C4-2B (cell line): Measurements from ENCODE around the gene PREPL.
"Not testable (repeated sequence)": the region's sequence is repeated elsewhere in the genome, so short reads cannot be mapped to it uniquely, and the experiment has no call there.

Experiments used
- H3K27ac ChIP-seq: fragments of 450-650 bp; 2 replicates; pipeline ENCODE4 v1.5.1; 2017
- CTCF ChIP-seq: fragments of 450-650 bp; conservative IDR thresholded peaks from 2 replicates; pipeline ENCODE4 v1.5.1; 2017; ENCODE audit warnings: mild to moderate bottlenecking
- ZFX ChIP-seq: fragments of 450-650 bp; IDR thresholded peaks from 2 replicates; pipeline ENCODE4 v1.6.1; 2017

The PREPL gene

GRCh38 chr2:44304258-44304657, 57.0 kb downstream of the PREPL start:
- TF ChIP-seq CTCF = no peak
- H3K27ac ChIP-seq = no peak overlapping the region

GRCh38 chr2:44303766-44304165, 57.5 kb downstream of the PREPL start:
- not testable (repeated sequence) for H3K27ac ChIP-seq

- no peak for TF ChIP-seq ZFX
- no peak for TF ChIP-seq CTCF
- H3K27ac ChIP-seq = no peak overlapping the region
Measured at GRCh38 chr2:44301111-44301510, 60.2 kb downstream of the PREPL start.

- TF ChIP-seq ZFX (no peak), CTCF (no peak)
- no peak overlapping the region for H3K27ac ChIP-seq
Measured at GRCh38 chr2:44299635-44300034, 61.7 kb downstream of the PREPL start.

GRCh38 chr2:44297431-44297830, 63.9 kb downstream of the PREPL start:
- TF ChIP-seq ZFX = no peak
- no peak for TF ChIP-seq CTCF
- H3K27ac ChIP-seq = no peak overlapping the region

GRCh38 chr2:44296653-44297052, 64.6 kb downstream of the PREPL start:
- TF ChIP-seq CTCF = no peak
- TF ChIP-seq ZFX = no peak
- H3K27ac ChIP-seq = no peak overlapping the region

- TF ChIP-seq ZFX = no peak
- peak; percentile 29 for TF ChIP-seq CTCF
- no peak overlapping the region for H3K27ac ChIP-seq
Measured at GRCh38 chr2:44295633-44296359, 65.5 kb downstream of the PREPL start.

GRCh38 chr2:44295113-44295512, 66.2 kb downstream of the PREPL start:
- TF ChIP-seq CTCF = no peak
- no peak for TF ChIP-seq ZFX
- no peak overlapping the region for H3K27ac ChIP-seq
